Immature natural killer cell (primary cell): ENCODE data around the gene ANXA6. TPM values are rescaled to one million over a fixed set of nuclear protein-coding genes. Genes with fewer than 3 reads are reported as not detected.
"Not testable (repeated sequence)": the region's sequence is repeated elsewhere in the genome, so short reads cannot be mapped to it uniquely, and the experiment has no call there.

Experiments
- DNase-seq, 3 donors: peaks; one replicate each; pipeline ENCODE4 v3.0.0; 2022; ENCODE audit warnings: mixed read lengths in 1 of 3
- H3K27ac Mint-ChIP-seq, 6 donors: one replicate each; pipeline ENCODE4 v1.8.0; 2020; ENCODE audit warnings: mixed read lengths in 6 of 6, mild to moderate bottlenecking in 5 of 6, inconsistent platforms in 4 of 6, moderate library complexity in 3 of 6
- H3K27me3 Mint-ChIP-seq, 3 donors: one replicate each; pipeline ENCODE4 v1.8.0; 2020 to 2021; ENCODE audit warnings: low read depth in 3 of 3, mild to moderate bottlenecking in 3 of 3, mixed read lengths in 3 of 3, moderate library complexity in 3 of 3, inconsistent platforms in 1 of 3
- H3K36me3 Mint-ChIP-seq, 3 donors: one replicate each; pipeline ENCODE4 v1.8.0; 2020; ENCODE audit warnings: mixed read lengths in 3 of 3, inconsistent platforms in 2 of 3, mild to moderate bottlenecking in 2 of 3
- H3K4me1 Mint-ChIP-seq, 2 donors: one replicate each; pipeline ENCODE4 v1.8.0; 2020; ENCODE audit warnings: inconsistent platforms in 2 of 2, mild to moderate bottlenecking in 2 of 2, mixed read lengths in 2 of 2, moderate library complexity in 1 of 2
- H3K4me3 Mint-ChIP-seq, 5 donors: one replicate each; pipeline ENCODE4 v1.8.0; 2020; ENCODE audit warnings: mild to moderate bottlenecking in 5 of 5, mixed read lengths in 5 of 5, inconsistent platforms in 3 of 5, moderate library complexity in 3 of 5
- H3K9me3 Mint-ChIP-seq, 6 donors: one replicate each; pipeline ENCODE4 v1.8.0; 2020; ENCODE audit warnings: mild to moderate bottlenecking in 6 of 6, mixed read lengths in 6 of 6, inconsistent platforms in 4 of 6, moderate library complexity in 3 of 6
- polyA plus RNA-seq, 3 donors: library from polyadenylated mRNA; unstranded; fragments of 300-500 nt; fragmentation: Illumina TruSeq; gene quantifications; one replicate each; pipeline ENCODE4 v1.2.3, GENCODE V29; 2021

Gene ANXA6
- 100 to 1,000 TPM; 313 to 679 (median 395) TPM for polyA plus RNA-seq

GRCh38 chr5:151157426-151158286, at the start of gene ANXA6:
Gene ANXA6, minus strand, starts transcription at chr5:151157779. Its CDS starts 9,878 bp downstream, at chr5:151147901.
- peak within 1 kb of the TSS; percentile 79 to 97 (median 96) for H3K27ac Mint-ChIP-seq
- DNase-seq, result peak; percentile 67 to 73 (median 73)

GRCh38 chr5:151205411-151205810, 47.8 kb upstream of the ANXA6 start:
- H3K27me3 Mint-ChIP-seq, result peaks cover 0 to 2% (median 0%) of the 10 kb centered on the region in 3 donors
- H3K9me3 Mint-ChIP-seq, result no peaks in the 10 kb centered on the region
- H3K4me3 Mint-ChIP-seq, result no peak overlapping the region
- H3K36me3 Mint-ChIP-seq, result peaks cover 8 to 27% (median 12%) of the 10 kb centered on the region in 3 donors
- DNase-seq, result no peak
- peaks cover 51 to 77% of the 10 kb centered on the region in 2 donors for H3K4me1 Mint-ChIP-seq
- H3K27ac Mint-ChIP-seq, result peak overlapping the region in 4 of 6 donors; percentile 53 to 68 (median 61)

More at GRCh38 chr5:151157426-151158286, at the start of gene ANXA6:
- H3K4me1 Mint-ChIP-seq, result peaks cover 57 to 58% of the 10 kb centered on the region in 2 donors
- H3K4me3 Mint-ChIP-seq, result peak within 1 kb of the TSS; percentile 91 to 98 (median 96)
- peaks cover 0 to 5% (median 4%) of the 10 kb centered on the region in 3 donors for H3K36me3 Mint-ChIP-seq
- H3K27me3 Mint-ChIP-seq, result peaks cover 2 to 9% (median 4%) of the 10 kb centered on the region in 3 donors
- no peaks in the 10 kb centered on the region for H3K9me3 Mint-ChIP-seq

GRCh38 chr5:151204051-151204450, 46.5 kb upstream of the ANXA6 start:
- DNase-seq, result no peak
- peaks cover 8 to 35% (median 17%) of the 10 kb centered on the region in 3 donors for H3K36me3 Mint-ChIP-seq
- H3K27ac Mint-ChIP-seq, result peak overlapping the region in 3 of 6 donors; percentile 32 to 55 (median 40)
- H3K27me3 Mint-ChIP-seq, result peaks cover 0 to 2% (median 0%) of the 10 kb centered on the region in 3 donors
- no peaks in the 10 kb centered on the region for H3K9me3 Mint-ChIP-seq
- H3K4me1 Mint-ChIP-seq, result peaks cover 40 to 64% of the 10 kb centered on the region in 2 donors
- no peak overlapping the region for H3K4me3 Mint-ChIP-seq

- H3K9me3 Mint-ChIP-seq, result no peaks in the 10 kb centered on the region
- peaks cover 0 to 2% (median 0%) of the 10 kb centered on the region in 3 donors for H3K27me3 Mint-ChIP-seq
- H3K4me3 Mint-ChIP-seq, result peak overlapping the region; percentile 1 to 38 (median 23)
- peak in 2 of 3 donors; percentile 30 to 36 for DNase-seq
- H3K36me3 Mint-ChIP-seq, result peaks cover 13 to 38% (median 14%) of the 10 kb centered on the region in 3 donors
- H3K4me1 Mint-ChIP-seq, result peaks cover 26 to 60% of the 10 kb centered on the region in 2 donors
- H3K27ac Mint-ChIP-seq, result peak overlapping the region; percentile 62 to 77 (median 70)
Measured at GRCh38 chr5:151202381-151203139, 45.0 kb upstream of the ANXA6 start.

- peaks cover 18 to 44% (median 19%) of the 10 kb centered on the region in 3 donors for H3K36me3 Mint-ChIP-seq
- no peaks in the 10 kb centered on the region for H3K9me3 Mint-ChIP-seq
- H3K4me3 Mint-ChIP-seq, result no peak overlapping the region
Measured at GRCh38 chr5:151200913-151201595, 43.5 kb upstream of the ANXA6 start.

GRCh38 chr5:151199581-151200185, 42.1 kb upstream of the ANXA6 start:
- Mint-ChIP-seq H3K9me3 (no peaks in the 10 kb centered on the region), H3K36me3 (peaks cover 22 to 51% (median 23%) of the 10 kb centered on the region in 3 donors), H3K4me3 (no peak overlapping the region), H3K4me1 (peaks cover 39 to 72% of the 10 kb centered on the region in 2 donors), H3K27me3 (peaks cover 2 to 8% (median 3%) of the 10 kb centered on the region in 3 donors), H3K27ac (peak overlapping the region; percentile 1 to 87 (median 64))
- no peak for DNase-seq

More at GRCh38 chr5:151200913-151201595, 43.5 kb upstream of the ANXA6 start:
- Mint-ChIP-seq H3K27me3 (peaks cover 0 to 2% (median 0%) of the 10 kb centered on the region in 3 donors), H3K4me1 (peaks cover 34 to 70% of the 10 kb centered on the region in 2 donors), H3K27ac (peak overlapping the region in 5 of 6 donors; percentile 31 to 75 (median 60))
- no peak for DNase-seq

GRCh38 chr5:151198861-151199260, 41.3 kb upstream of the ANXA6 start:
- H3K9me3 Mint-ChIP-seq, result no peaks in the 10 kb centered on the region
- DNase-seq, result no peak
- peaks cover 46 to 75% of the 10 kb centered on the region in 2 donors for H3K4me1 Mint-ChIP-seq
- peaks cover 23 to 50% (median 29%) of the 10 kb centered on the region in 3 donors for H3K36me3 Mint-ChIP-seq
- no peak overlapping the region for H3K4me3 Mint-ChIP-seq
- H3K27me3 Mint-ChIP-seq, result peaks cover 2 to 8% (median 3%) of the 10 kb centered on the region in 3 donors
- H3K27ac Mint-ChIP-seq, result peak overlapping the region in 3 of 6 donors; percentile 35 to 87 (median 73)

GRCh38 chr5:151197291-151197600, 39.7 kb upstream of the ANXA6 start:
- not testable (repeated sequence) for H3K4me3 Mint-ChIP-seq, H3K27me3 Mint-ChIP-seq, H3K9me3 Mint-ChIP-seq, DNase-seq
- H3K36me3 Mint-ChIP-seq, result peaks cover 28 to 48% (median 41%) of the 10 kb centered on the region in 3 donors
- peak overlapping the region; percentile 5 to 95 (median 88) for H3K27ac Mint-ChIP-seq
- H3K4me1 Mint-ChIP-seq, result peaks cover 44 to 81% of the 10 kb centered on the region in 2 donors

GRCh38 chr5:151196556-151197290, 39.1 kb upstream of the ANXA6 start:
- Mint-ChIP-seq H3K27me3 (peaks cover 3 to 8% (median 4%) of the 10 kb centered on the region in 3 donors), H3K36me3 (peaks cover 31 to 53% (median 46%) of the 10 kb centered on the region in 3 donors), H3K9me3 (no peaks in the 10 kb centered on the region), H3K4me1 (peaks cover 47 to 81% of the 10 kb centered on the region in 2 donors), H3K27ac (peak overlapping the region; percentile 84 to 95 (median 90)), H3K4me3 (peak overlapping the region in 2 of 5 donors; percentile 7 to 21)
- no peak for DNase-seq

GRCh38 chr5:151195622-151196021, 38.0 kb upstream of the ANXA6 start:
- Mint-ChIP-seq H3K4me3 (peak overlapping the region; percentile 64 to 79 (median 76)), H3K4me1 (peaks cover 51 to 81% of the 10 kb centered on the region in 2 donors), H3K36me3 (peaks cover 29 to 54% (median 50%) of the 10 kb centered on the region in 3 donors), H3K27ac (peak overlapping the region; percentile 84 to 95 (median 90)), H3K9me3 (peaks cover 0 to 3% (median 0%) of the 10 kb centered on the region in 6 donors), H3K27me3 (peaks cover 3 to 8% (median 4%) of the 10 kb centered on the region in 3 donors)
- DNase-seq, result peak; percentile 47 to 56 (median 49)

GRCh38 chr5:151192626-151193025, 35.0 kb upstream of the ANXA6 start:
- peaks cover 61 to 96% of the 10 kb centered on the region in 2 donors for H3K4me1 Mint-ChIP-seq
- peaks cover 46 to 69% (median 68%) of the 10 kb centered on the region in 3 donors for H3K36me3 Mint-ChIP-seq

GRCh38 chr5:151191661-151192060, 34.1 kb upstream of the ANXA6 start:
- peaks cover 0 to 7% (median 4%) of the 10 kb centered on the region in 6 donors for H3K9me3 Mint-ChIP-seq
- no peak for DNase-seq
- peaks cover 59 to 93% of the 10 kb centered on the region in 2 donors for H3K4me1 Mint-ChIP-seq
- peaks cover 3 to 8% (median 7%) of the 10 kb centered on the region in 3 donors for H3K27me3 Mint-ChIP-seq
- H3K36me3 Mint-ChIP-seq, result peaks cover 48 to 73% (median 72%) of the 10 kb centered on the region in 3 donors
- peak overlapping the region in 5 of 6 donors; percentile 32 to 82 (median 63) for H3K27ac Mint-ChIP-seq
- H3K4me3 Mint-ChIP-seq, result peak overlapping the region in 3 of 5 donors; percentile 6 to 30 (median 15)

More at GRCh38 chr5:151192626-151193025, 35.0 kb upstream of the ANXA6 start:
- Mint-ChIP-seq H3K27ac (peak overlapping the region in 4 of 6 donors; percentile 43 to 79 (median 74)), H3K4me3 (no peak overlapping the region), H3K27me3 (peaks cover 3 to 8% (median 5%) of the 10 kb centered on the region in 3 donors), H3K9me3 (peaks cover 0 to 7% (median 4%) of the 10 kb centered on the region in 6 donors)
- DNase-seq, result no peak
